Hematopoietic multipotent progenitor cell treated with erythropoietin and hydrocortisone succinate and interleukin-3 and kit ligand, for 6 days (in vitro differentiated cells): ENCODE data around the gene INPP4A.
A peak's percentile ranks its signal among the peaks of the same experiment; 100 is the strongest.

ENCODE experiments used
- DNase-seq: peaks from one replicate; pipeline ENCODE4 v3.0.0-alpha.2; 2015

Gene INPP4A

DNA sequence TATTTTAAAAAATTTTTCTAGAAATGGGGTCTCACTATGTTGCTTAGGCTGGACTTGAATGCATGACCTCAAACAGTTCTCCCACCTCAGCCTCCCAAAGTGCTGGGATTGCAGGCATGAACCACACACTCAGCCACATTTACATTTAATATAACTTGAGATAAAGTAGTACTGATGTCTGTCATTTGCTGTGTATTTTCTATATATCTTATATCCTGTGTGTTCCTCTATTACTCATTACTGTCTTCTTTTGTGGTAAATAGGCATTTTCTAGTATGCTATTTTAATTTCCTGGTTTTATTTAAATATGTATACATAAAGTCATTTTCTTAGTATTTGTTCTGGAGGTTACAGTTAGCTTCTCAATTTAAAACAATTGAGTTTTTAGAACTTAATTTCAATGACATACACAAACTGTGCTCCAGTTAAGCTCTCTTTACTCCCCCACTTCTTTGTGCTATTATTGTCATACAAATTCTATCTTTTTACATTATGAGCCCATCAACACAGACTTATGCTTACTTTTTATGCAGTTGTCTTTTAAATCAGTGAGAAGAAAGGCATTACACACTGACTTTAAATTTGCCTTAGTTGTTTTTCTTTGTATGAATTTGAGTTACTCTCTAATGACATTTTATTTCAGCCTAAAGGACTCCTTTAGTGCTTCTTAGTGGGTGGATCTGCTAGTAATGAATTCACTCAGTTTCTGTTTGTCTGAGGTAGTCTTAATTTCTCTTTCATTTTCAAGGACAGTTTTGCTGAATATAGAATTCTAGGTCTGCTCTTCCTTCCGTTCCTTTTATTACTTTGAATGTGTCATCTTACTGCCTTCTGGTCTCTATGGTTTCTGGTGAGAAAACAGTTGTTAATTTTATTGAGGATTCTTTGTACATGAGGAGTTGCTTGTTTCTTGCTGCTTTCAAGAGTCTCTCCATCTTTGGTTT, 6.2 kb upstream of the INPP4A start:
- no peak for DNase-seq

DNA sequence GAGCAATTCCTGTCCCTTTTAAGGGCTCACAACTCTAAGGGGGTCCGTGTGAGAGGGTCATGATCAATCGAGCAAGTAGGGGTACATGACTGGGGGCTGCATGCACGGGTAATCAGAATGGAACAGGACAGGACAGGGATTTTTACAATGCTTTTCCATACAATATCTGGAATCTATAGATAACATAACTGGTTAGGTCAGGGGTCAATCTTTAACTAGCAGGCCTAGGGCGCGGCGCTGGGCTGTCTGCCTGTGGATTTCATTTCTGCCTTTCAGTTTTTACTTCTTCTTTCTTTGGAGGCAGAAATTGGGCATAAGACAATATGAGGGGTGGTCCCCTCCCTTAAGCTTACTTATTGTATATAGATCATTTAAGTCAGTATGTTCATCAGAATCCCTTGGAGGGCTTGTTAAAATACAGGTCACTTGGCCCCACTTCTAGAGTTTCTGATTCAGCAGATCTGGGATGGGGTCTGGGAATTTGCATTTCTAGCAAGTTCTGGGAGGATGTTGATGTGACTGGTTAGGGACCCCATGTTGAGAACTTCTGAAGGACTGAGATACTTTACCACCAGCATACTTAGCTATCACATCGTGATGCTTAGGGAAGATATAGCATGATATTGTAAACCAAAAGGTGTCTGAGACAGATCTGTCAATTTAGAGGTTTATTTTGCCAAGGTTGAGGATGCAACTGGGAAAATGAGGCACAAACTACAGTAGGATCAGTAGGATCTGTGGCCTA, 2.8 kb upstream of the INPP4A start:
- peak; percentile 36 for DNase-seq

DNA sequence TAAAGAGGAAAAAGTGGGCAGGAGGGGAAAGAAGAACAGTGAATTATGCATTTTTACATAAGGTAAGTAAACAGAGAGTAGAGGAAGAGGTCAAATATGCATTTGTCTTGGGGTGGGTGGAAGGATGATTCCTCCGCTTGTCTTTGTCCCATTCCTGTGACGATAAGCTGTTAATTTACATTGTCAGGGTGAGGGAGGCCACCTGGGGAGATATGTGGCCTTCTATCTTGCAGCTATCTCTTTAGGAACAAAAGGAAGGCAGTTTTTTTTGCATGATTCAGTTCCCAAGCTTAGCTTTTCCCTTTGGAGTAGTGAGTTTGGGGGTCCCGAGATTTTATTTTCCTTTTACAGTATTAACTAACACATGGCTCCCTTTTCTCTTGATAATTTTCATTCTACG, 2.2 kb upstream of the INPP4A start:
- no peak for DNase-seq

DNA sequence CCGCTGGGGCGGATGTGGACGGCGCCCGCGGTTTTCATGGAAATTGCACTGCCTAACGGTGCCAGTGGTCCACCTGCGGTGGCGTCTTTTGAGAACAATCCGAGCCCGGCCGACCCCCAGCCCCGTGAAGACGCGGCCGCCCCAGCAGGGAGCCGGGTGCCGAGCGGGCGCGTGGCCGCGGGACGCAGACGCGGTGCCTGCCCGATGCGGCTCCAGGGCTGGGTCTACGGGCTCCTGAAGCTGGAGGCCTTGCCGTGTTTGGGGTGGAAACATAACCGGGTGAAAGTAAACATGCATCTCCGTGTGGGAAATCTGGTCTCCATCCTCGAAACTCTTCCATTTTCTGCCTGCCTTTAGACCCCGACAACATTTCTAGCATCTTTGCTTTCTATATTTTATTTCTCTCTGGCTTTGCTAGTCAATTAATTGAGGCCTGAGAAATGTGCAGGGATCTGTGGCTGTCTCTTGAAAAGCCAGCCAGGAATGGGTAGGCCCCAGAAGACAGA, 572 bp downstream of the INPP4A start:
- DNase-seq, result peak; percentile 30

DNA sequence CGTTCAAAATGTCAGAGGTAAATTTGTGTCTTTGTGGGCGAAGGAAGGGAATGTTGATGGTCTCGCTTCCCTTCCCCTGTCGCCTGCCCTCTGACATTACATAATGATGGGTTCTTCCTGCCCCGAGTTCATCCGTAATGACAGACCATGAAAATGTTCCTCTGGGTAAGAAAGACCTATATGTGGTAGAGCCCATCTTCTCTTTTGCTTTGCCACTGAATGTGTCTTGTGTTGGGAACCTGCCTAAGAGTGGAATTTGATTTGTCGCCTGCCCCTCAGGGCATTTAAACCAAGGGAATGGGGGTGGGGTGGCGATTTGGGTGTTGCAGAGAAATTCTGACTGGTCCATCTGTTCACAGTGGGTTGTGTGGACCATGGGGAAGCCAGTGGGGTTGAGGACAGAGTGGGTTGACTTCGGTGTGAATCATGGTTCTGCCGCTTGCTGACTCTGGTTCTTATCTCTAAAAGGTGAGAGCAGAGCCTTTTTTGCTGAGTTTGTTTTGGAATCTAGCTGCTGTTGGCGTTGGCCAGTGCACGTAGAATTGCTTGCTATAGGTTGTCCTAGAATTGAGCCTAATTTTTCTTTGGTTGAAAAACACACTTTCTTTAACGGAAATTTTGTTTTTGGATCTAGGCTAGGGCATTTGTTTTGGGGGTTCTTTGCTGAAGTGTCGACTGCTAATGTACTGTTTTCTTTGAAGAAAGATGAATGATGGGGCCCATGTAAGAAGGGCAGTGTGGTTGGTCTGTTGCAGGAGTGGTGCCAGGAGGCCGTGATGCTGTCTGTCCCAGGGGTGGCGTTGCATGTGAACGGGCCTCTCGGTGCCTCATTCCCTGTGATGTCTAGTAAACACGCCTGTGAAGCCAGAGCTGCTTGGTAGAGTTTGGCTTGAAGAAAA, 1.3 kb downstream of the INPP4A start:
- peak; percentile 53 for DNase-seq

DNA sequence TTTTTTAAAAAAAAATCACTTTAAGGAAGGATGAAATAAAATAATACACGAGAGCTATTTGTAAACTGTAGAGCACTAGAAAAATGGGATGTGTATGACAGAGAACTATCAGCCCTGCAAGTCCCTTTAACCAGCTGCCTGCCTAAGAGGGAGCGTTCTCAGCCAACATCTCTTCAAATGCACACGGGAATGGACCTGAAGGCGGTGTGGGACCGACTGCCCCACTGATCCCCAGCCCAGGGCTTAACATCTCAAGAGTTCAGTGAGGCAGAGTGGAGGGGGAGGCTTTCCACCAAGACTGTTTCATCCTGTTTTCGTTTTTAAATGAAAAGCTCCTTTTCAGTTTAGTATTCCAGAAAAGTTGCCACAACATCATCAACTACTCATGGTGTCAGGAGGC, 2.2 kb downstream of the INPP4A start:
- no peak for DNase-seq

DNA sequence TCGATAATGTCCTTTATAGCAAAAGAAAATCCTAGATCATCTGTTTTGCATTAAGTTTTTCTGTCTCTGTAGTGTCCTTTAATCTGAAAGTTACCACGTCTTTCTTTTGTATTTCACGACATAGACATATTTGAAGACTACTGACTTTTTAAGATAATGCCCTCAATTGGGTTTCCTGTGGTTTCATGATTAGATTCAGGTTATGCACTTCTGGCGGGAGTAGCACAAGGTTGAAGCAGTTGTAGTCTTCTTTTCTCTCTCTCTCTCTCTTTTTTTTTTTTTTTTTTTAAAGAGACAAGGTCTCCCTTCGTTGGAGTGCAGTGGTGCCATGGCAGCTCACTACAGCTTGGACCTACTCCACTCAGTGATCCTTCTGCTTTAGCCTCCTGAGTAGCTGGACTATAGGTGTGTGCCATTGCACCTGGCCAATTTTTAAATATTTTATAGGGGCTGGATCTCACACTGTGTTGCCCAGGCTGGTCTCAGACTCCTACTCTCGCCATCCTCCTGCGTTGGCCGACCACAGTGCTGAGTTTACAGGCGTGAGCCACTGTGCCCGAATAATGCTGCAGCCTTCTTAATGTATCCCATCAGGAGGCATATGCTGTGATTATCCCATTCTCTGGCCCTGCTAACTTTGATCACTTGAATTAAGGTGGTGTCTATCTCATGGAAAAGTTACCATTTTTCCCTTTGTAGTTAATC, 3.9 kb downstream of the INPP4A start:
- peak; percentile 91 for DNase-seq

DNA sequence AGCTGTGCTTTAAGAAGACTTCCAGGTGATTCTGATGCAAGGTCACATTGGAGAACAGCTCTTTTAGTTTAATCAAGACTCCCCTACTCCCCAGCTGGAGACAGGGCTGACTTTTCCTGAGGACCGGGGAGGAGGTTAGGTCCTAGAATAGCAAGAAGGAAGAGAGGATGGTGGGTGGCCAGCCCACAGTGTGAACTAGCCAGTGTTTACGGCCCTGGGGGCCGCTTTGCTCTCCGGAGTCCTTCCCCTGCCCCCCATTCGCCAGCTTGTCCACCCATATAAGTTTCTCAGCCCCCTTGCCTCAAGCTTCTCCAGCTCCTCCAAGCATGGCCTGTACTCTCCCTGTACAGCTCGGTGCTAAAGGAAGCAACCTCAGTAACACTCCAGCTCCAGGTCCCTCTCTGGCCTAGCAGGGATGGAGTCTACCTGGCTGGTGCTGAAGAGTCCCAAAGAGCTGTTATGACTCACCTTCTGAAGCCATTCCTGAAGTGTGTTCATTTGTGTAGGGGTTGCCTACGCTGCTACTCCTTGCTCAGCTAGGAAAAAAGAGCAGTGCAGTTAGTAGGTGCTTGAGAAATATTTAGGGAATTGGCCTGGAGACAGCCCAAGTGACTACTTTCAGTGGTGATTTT, 7.9 kb downstream of the INPP4A start:
- no peak for DNase-seq

DNA sequence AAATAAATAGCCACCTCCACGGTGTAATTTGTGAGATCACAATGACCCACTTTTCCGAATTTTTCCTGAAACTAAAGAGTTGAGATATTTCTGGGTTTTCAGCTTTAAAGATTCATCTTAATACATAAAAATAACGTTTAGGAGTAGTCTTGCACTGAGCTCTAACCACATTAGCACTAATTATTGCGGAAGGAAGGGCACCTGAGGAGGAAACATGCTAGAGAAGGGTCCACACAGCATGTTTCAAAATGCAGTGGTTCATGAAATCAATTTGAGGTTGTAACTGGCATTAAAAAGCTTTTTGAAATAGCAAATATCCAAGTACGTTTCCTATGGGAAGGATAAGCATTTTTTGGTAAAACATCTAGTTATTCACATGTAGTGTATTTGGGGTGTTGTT, 8.4 kb downstream of the INPP4A start:
- DNase-seq, result peak; percentile 30

DNA sequence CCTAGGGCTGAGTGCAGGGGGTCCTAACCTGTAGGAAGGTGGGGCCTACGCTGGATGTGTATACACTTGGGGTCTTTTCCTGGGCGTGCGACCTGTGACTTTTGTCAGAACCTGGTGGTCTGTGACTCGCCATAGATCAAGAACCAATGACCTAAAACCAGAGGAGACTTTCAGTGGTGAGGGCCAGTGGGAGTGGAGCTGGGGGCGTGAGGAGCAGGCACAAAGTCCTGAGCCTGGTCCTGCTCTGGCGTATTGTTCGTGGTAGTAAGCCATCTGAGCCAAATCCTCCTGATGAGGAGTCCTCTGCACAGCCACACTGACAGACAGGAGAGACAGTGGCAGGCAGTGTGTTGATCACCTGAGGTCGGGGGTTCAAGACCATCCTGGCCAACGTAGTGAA, 8.9 kb downstream of the INPP4A start:
- DNase-seq, result no peak

DNA sequence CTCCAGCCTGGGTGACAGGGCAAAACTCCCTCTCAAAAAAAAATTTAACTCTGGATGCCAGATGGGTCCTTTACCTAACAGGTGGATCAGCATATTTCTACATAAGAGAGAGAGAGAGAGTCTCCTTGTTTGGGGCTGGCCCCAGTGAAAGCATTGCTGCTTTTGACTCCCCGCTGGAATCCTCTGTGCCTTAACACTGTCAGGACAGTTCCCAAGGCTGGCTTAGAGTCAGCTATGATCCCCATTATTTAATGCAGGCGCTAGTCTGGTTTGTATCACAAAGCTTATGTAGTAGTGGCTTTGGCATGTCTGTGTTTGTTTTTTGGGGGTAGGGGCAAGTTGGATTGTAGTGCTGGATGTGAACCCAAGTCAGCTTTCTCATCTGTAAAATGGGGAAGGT, 9.4 kb downstream of the INPP4A start:
- DNase-seq, result no peak

DNA sequence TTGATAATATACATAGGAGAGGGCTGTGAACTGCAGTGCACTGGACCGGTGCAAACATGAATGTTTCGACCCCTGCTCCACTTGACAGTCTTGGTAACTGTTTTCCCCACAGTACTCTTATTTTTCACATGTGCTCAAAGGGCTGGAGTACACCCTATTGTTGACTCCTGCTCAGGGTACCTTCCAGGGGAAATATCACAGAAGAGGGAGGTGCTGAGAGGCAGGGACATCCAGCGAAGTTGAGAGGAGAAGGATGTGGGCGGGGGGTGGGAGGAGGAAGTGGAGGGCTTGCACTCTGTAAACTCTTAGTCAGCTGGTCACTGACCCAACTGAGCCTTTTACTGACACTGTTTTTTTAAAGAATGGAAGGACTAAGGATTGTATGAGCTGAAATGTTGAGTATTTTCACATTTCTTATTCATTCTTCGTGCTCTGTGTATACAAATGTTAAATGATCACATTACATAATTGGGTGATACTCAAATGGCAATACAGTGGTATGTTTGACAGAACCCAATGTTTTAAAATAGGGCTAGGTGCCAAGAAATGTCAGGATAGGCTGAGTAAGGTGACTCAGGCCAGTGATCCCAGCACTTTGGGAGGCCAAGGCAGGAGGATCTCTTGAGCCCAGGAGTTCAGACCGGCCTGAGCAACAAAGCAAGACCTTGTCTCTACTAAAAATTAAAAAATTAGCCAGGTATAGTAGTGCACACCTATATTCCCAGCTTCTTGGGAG, 10.0 kb downstream of the INPP4A start:
- peak; percentile 73 for DNase-seq

DNA sequence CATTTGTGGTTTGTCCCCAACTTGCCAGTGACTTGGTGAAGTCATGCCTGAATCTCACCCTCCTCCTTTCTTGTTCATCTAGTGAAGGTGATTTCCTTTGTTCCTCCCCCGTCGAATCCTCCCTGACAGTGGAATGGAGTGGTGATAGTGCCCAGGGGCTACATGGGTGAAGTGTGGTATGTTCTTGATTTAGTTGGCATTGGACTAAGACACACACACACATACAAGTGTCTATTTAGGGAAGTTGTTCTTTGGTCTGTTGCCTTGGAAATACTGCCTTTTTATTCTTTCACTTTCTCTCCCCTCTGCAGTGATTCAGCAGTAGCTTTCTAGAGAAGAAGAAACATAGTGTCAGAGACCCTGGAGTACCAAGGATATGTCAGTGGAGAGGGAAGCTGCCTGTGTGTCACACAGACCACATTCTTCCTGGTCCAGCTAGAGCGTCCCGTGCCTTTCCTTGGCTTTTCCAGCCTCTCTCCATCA, 10.9 kb downstream of the INPP4A start:
- DNase-seq, result peak; percentile 66

DNA sequence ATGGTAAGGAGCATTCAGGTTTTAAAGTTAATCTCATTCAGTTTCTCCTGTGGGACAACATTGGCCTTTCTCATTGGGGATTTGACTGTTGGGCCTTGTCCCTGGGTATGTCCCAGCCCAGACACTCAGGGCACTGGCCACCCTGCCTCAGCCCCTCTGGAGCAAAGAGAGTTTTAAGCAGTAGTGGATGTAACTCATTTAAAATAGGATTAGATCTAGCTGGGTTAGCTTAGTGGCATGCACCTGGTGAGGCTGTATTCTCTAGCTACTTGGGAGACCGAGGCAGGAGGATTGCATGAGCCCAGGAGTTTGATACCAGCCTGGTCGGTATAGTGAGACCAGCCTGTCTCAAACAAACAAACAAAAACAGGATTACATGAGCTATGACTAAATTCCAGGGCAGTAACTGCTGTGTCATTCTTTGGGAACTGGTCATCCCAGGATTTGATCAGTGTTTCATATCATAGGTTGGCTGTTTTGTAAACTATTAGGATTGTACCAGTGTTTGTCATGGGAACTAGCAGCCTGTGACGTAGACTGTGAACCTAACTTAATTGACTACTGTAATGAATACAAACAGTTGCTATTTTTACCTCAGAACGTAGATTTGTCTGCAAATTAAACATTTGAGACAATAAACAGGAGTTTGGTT, 12.5 kb downstream of the INPP4A start:
- DNase-seq, result no peak

DNA sequence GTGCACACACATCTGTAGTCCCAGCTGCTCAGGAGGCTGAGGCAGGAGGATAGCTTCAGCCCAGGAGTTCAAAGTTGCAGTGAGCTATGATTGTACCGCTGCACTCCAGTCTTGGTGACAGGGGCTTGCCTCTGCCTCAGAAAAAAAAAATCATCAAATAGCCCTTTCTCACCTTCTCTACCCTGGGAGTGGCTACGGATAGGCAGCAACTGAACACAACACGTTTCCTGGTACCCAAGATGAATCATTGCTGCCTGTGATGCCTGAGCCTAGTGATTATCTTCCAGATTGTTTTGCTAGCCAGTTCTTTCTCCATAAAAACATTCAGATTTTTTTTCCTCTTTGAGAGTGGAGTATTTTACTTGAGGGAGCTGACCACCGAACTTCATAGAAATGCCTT, 13.5 kb downstream of the INPP4A start:
- no peak for DNase-seq

DNA sequence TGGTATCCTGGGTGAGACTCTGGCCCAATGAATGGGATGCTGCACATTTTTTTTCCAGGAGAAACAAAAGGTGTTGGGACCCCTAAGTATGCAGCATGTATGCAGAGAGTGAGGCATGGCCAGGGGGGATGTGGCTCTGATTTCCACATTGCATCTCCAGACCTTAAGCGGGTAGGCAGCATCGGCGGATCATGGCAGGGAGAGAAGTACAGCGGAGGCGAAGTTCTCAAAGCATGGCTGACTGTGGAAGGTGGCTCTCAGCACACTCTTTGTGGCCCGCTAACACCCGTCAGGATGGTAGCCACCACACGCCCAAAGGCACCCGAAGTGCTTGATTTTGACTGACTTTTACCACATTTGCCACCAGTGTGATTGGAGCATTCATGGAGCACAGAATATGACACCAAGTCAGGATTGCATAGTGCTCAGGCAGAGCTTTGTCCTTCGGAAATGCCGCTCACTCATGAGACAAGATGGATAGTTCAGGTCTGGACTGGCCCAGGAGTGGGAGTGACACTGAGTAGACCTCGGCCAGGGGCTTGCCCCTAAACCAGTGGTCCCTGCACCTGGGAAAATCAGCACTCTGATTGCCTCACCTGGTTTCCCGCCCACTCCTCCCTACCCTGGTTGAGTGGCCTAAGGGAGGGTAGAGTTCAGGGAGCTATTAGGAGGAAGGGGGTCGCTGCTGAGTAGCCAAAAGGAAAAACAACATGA, 14.2 kb downstream of the INPP4A start:
- DNase-seq, result no peak

DNA sequence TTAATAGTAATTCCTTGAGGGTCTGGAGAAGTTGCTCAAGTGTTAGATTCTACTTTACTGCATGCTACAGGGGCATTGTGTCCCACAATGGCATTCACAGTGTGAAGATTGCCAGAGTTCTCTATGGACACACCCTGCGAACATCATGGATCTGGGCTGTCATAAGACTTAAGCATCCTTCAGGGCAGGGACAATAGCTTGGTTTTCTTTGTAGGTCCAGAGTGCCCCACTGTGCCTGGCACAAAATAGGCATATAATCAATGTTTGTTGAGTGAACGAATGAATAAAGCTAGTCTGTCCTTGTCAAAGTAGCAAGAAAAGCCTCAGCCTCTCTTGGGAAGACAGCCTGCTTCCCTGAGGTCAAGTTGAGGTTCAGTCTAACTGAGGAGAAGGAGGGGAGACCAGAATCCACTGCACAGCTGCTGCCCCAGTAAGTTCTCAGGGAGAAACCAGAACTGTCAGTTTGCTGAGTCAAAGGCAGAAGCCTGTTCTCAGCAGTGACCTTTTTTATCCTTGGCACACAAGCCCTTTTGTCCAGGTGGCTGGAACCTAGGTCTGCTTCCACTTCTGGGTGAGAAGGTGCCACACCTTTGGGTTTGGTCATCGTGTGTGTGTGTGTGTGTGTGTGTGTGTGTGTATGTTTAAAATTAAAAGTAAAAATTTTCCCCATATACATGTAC, 15.0 kb downstream of the INPP4A start:
- peak; percentile 65 for DNase-seq

DNA sequence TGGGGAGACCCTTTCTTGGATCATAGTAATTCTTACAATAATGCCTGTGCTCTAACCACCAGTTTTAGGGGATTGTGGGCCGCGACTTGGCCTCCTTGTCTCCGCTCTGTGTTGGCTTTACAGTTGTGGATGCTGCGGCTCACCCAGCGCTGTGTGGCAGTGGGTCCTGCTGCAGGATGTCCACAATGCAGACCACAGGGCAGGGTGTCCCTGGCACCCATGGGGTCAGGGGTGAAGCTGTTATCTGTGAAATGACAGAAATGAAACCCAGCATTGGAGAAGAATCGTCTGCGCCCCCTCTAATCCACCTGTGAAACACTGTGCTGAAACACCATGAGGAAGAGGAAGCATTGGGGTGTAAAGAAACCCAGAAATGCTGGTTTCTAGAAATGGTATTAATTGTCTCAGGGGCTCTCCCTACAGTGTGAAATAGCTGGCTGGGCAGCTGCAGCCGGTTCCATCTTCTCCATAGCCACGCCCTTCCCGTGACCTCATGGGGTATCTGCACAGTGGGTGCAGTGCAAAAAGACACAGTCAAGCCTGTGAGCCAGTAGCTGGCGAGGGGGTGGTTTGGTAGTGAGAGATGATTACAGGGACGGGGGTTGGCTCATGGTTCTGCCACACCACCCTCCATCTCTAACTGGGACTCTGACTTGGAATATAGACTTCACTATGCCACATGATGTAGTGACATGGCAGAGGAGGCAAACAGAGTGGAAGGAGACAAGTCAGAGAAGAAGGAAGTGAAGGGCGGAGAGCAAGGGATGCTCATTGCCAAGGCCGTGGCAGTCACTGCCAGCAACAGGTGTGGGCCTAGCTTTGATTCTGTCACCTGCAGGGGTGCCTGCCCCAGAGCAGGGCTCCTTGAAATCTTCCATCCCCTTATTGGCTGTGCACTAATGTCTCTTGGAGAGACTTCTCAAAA, 16.2 kb downstream of the INPP4A start:
- peak; percentile 85 for DNase-seq
